ENCODE results near the gene UQCRC1. TPM values are rescaled to one million over a fixed set of nuclear protein-coding genes. Genes with fewer than 3 reads are reported as not detected.

The UQCRC1 gene
- polyA plus RNA-seq, 2 of the 4 experiments (the other 2 are of a cell fraction) = 256 to 279 TPM

DNA sequence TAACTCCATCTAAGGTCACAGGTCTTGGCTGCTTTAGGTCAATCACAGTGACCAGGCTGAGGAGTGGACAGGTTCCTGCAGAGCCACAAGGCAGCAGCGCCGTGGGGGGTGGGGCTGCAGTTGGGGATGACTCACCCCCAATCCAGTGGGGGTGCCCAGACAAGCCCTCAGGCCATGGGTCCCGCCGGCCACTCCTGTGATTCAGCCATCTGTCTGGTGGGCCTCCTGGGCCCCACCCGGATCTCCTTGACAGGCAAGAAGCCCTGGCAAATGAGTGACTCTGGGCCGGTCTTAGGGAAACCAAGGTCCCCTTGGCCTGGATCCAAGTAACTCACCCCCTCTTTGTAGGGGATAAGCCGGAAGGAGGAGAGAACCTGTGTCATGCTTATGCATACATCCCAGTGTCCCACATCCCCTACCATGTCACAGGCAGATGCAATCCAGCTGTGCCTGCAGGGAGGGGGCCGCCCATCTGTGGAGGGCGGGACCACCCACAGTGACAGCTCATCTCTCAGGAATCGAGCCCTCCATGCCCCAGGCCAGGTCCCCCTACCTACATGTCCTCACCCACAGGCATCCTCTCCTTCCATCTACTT, 13.8 kb downstream of the UQCRC1 start (continued):
- TF ChIP-seq CHD2 (IDR thresholded peaks at IDR 0.05; ENCODE audit: low read length, partially characterized antibody) (peak; percentile 56), KDM5A (IDR thresholded peaks at IDR 0.05) (no peak), CEBPB (IDR thresholded peaks at IDR 0.05) (no peak), RARB (CRISPR knock-in tag; IDR thresholded peaks at IDR 0.05) (peak; percentile 64; the same call in 1 of the 2 replicates), EHF (CRISPR knock-in tag; IDR thresholded peaks at IDR 0.05) (no peak), SMC3 (IDR thresholded peaks at IDR 0.05) (peak; percentile 3; the same call in 1 of the 3 replicates), ESRRA (IDR thresholded peaks at IDR 0.05; ENCODE audit: borderline replicate concordance, low read length) (no peak), JUN (IDR thresholded peaks at IDR 0.05) (peak; percentile 75 to 87), BHLHE40 (IDR thresholded peaks at IDR 0.05; ENCODE audit: low read depth, low read length) (no peak), RAD21 (conservative IDR thresholded peaks at IDR 0.05 in 1 of 2, IDR thresholded peaks at IDR 0.05 in 1 of 2) (peak; percentile 9 to 12; a peak in 1 of 5 replicates), HEYL (CRISPR knock-in tag; IDR thresholded peaks at IDR 0.05) (no peak), NR3C1 (IDR thresholded peaks at IDR 0.05) (no peak), POLR2A (IDR thresholded peaks at IDR 0.05; ENCODE audit: low read length) (no peak), RCOR1 (IDR thresholded peaks at IDR 0.05; ENCODE audit: low read depth, low read length) (no peak), PHF8 (IDR thresholded peaks at IDR 0.05; ENCODE audit: borderline replicate concordance, low read depth) (no peak), HOXA7 (CRISPR knock-in tag; IDR thresholded peaks at IDR 0.05) (no peak), GATA3 (IDR thresholded peaks at IDR 0.05; ENCODE audit: borderline replicate concordance) (peak; percentile 73; the same call in 1 of the 2 replicates), ZC3H11A (IDR thresholded peaks at IDR 0.05) (no peak), ZFP36 (IDR thresholded peaks at IDR 0.05; ENCODE audit: borderline replicate concordance, partially characterized antibody) (no peak), RNF2 (IDR thresholded peaks at IDR 0.05; ENCODE audit: borderline replicate concordance, low read depth) (no peak), NPAS2 (CRISPR knock-in tag; IDR thresholded peaks at IDR 0.05; ENCODE audit: borderline replicate concordance) (no peak), KDM1A (IDR thresholded peaks at IDR 0.05; ENCODE audit: low read depth) (no peak), JUNB (IDR thresholded peaks at IDR 0.05) (peak; percentile 93), FOSL2 (IDR thresholded peaks at IDR 0.05) (peak; percentile 84), FOSL2 (CRISPR knock-in tag; IDR thresholded peaks at IDR 0.05) (peak; percentile 99), ZNF302 (CRISPR knock-in tag; IDR thresholded peaks at IDR 0.05) (no peak), MYC (IDR thresholded peaks at IDR 0.05; ENCODE audit: borderline replicate concordance, low read length) (0 out of 2 replicates have a peak, but pooled peaks have one; percentile 27), RFX5 (IDR thresholded peaks at IDR 0.05) (no peak), TP53 (CRISPR knock-in tag; IDR thresholded peaks at IDR 0.05) (no peak), CBX8 (IDR thresholded peaks at IDR 0.05) (no peak), EP300 (IDR thresholded peaks at IDR 0.05) (peak; percentile 63 to 89; a peak in 3 of 5 replicates), HDAC2 (IDR thresholded peaks at IDR 0.05) (no peak)
- TF ChIP-seq, protein P1, sequence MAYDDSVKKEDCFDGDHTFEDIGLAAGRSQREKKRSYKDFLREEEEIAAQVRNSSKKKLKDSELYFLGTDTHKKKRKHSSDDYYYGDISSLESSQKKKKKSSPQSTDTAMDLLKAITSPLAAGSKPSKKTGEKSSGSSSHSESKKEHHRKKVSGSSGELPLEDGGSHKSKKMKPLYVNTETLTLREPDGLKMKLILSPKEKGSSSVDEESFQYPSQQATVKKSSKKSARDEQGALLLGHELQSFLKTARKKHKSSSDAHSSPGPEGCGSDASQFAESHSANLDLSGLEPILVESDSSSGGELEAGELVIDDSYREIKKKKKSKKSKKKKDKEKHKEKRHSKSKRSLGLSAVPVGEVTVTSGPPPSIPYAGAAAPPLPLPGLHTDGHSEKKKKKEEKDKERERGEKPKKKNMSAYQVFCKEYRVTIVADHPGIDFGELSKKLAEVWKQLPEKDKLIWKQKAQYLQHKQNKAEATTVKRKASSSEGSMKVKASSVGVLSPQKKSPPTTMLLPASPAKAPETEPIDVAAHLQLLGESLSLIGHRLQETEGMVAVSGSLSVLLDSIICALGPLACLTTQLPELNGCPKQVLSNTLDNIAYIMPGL (CRISPR knock-in tag; IDR thresholded peaks at IDR 0.05; ENCODE audit: borderline replicate concordance) = no peak
- TF ChIP-seq, protein P2, sequence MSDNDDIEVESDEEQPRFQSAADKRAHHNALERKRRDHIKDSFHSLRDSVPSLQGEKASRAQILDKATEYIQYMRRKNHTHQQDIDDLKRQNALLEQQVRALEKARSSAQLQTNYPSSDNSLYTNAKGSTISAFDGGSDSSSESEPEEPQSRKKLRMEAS (IDR thresholded peaks at IDR 0.05) = peak; percentile 78
- TF ChIP-seq, protein P3, sequence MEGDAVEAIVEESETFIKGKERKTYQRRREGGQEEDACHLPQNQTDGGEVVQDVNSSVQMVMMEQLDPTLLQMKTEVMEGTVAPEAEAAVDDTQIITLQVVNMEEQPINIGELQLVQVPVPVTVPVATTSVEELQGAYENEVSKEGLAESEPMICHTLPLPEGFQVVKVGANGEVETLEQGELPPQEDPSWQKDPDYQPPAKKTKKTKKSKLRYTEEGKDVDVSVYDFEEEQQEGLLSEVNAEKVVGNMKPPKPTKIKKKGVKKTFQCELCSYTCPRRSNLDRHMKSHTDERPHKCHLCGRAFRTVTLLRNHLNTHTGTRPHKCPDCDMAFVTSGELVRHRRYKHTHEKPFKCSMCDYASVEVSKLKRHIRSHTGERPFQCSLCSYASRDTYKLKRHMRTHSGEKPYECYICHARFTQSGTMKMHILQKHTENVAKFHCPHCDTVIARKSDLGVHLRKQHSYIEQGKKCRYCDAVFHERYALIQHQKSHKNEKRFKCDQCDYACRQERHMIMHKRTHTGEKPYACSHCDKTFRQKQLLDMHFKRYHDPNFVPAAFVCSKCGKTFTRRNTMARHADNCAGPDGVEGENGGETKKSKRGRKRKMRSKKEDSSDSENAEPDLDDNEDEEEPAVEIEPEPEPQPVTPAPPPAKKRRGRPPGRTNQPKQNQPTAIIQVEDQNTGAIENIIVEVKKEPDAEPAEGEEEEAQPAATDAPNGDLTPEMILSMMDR (IDR thresholded peaks at IDR 0.05) = no peak
- TF ChIP-seq, protein P4, sequence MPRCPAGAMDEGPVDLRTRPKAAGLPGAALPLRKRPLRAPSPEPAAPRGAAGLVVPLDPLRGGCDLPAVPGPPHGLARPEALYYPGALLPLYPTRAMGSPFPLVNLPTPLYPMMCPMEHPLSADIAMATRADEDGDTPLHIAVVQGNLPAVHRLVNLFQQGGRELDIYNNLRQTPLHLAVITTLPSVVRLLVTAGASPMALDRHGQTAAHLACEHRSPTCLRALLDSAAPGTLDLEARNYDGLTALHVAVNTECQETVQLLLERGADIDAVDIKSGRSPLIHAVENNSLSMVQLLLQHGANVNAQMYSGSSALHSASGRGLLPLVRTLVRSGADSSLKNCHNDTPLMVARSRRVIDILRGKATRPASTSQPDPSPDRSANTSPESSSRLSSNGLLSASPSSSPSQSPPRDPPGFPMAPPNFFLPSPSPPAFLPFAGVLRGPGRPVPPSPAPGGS (IDR thresholded peaks at IDR 0.05) = no peak
- TF ChIP-seq, protein P5, sequence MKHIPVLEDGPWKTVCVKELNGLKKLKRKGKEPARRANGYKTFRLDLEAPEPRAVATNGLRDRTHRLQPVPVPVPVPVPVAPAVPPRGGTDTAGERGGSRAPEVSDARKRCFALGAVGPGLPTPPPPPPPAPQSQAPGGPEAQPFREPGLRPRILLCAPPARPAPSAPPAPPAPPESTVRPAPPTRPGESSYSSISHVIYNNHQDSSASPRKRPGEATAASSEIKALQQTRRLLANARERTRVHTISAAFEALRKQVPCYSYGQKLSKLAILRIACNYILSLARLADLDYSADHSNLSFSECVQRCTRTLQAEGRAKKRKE (CRISPR knock-in tag; IDR thresholded peaks at IDR 0.05; ENCODE audit: low read depth) = no peak
- TF ChIP-seq, protein P6, sequence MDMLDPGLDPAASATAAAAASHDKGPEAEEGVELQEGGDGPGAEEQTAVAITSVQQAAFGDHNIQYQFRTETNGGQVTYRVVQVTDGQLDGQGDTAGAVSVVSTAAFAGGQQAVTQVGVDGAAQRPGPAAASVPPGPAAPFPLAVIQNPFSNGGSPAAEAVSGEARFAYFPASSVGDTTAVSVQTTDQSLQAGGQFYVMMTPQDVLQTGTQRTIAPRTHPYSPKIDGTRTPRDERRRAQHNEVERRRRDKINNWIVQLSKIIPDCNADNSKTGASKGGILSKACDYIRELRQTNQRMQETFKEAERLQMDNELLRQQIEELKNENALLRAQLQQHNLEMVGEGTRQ (IDR thresholded peaks at IDR 0.05) = no peak
- TF ChIP-seq, protein P7, sequence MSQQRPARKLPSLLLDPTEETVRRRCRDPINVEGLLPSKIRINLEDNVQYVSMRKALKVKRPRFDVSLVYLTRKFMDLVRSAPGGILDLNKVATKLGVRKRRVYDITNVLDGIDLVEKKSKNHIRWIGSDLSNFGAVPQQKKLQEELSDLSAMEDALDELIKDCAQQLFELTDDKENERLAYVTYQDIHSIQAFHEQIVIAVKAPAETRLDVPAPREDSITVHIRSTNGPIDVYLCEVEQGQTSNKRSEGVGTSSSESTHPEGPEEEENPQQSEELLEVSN (IDR thresholded peaks at IDR 0.05; ENCODE audit: borderline replicate concordance, low read depth) = no peak

Measured in A549 (cell line).